MCF 10A (cell line): ENCODE measurements around the gene EDN3. TPM values are rescaled to one million over a fixed set of nuclear protein-coding genes. Genes with fewer than 3 reads are reported as not detected.

Experiments
- BruUV-seq: library from RNA; stranded (reverse); fragments of 400-500 nt; replicated peaks from 2 replicates; lab custom pipeline; 2021; lab: Mats Ljungman, UMichigan
- CTCF ChIA-PET: fragments of 300-600 bp; sonication (Branson Sonifier 250); formaldehyde crosslinking; extraction: SDS; loops from one replicate; lab custom pipeline; 2021; ENCODE audit warnings: antibody characterized with exemption, inconsistent platforms; lab: Yijun Ruan, JAX
- POLR2A ChIA-PET: fragments of 300-600, 350-650 bp; sonication (Branson Sonifier 250); formaldehyde crosslinking; extraction: SDS; loops from one replicate; lab custom pipeline; 2020; ENCODE audit warnings: antibody characterized with exemption, inconsistent platforms; lab: Yijun Ruan, JAX
- DNase-seq: peaks from one replicate; pipeline ENCODE4 v3.0.0-alpha.2; 2018; ENCODE audit not compliant: unreplicated experiment
- H3K27ac Mint-ChIP-seq: one replicate; pipeline ENCODE4 v1.8.0; 2022; ENCODE audit warnings: mild to moderate bottlenecking, low read depth, mixed read lengths; ENCODE audit not compliant: unreplicated experiment
- H3K27me3 Mint-ChIP-seq: one replicate; pipeline ENCODE4 v1.8.0; 2022; ENCODE audit warnings: mixed read lengths; ENCODE audit not compliant: insufficient read depth, unreplicated experiment
- H3K36me3 Mint-ChIP-seq: one replicate; pipeline ENCODE4 v1.8.0; 2022; ENCODE audit warnings: mild to moderate bottlenecking, moderate library complexity, mixed read lengths; ENCODE audit not compliant: insufficient read depth, unreplicated experiment
- H3K4me1 Mint-ChIP-seq: one replicate; pipeline ENCODE4 v1.8.0; 2022; ENCODE audit warnings: mixed read lengths; ENCODE audit not compliant: insufficient read depth, unreplicated experiment
- H3K4me3 Mint-ChIP-seq: one replicate; pipeline ENCODE4 v1.8.0; 2022; ENCODE audit warnings: mild to moderate bottlenecking, moderate library complexity, mixed read lengths; ENCODE audit not compliant: unreplicated experiment
- H3K9me3 Mint-ChIP-seq: one replicate; pipeline ENCODE4 v1.8.0; 2022; ENCODE audit warnings: mixed read lengths; ENCODE audit not compliant: unreplicated experiment
- intact Hi-C: fragments of 100-400 bp; cut with micrococcal nuclease; formaldehyde crosslinking; loops from 2 replicates; pipeline ENCODE4 v1.14.1; 2022
- total RNA-seq: library from RNA; stranded (reverse); gene quantifications from 2 replicates; pipeline ENCODE4 v1.2.3, GENCODE V29; 2022
- TF ChIP-seq, protein P1 (sequence below): fragments of 200-600 bp; IDR thresholded peaks from one replicate; pipeline ENCODE4 v1.8.0; 2022; ENCODE audit warnings: antibody characterized with exemption, mild to moderate bottlenecking; ENCODE audit not compliant: unreplicated experiment

The EDN3 gene
- total RNA-seq, 1 experiment from 2014 or later, result not detected

GRCh38 chr20:59295531-59295930, 4.9 kb upstream of the EDN3 start:
- ChIA-PET POLR2A (no interaction called here), CTCF (interaction anchor here (0.6 kb wide), 2 partner anchors 42 to 59 kb away, joined by 3 read pairs; no protein-coding TSS in a partner anchor)
- no peaks in the 10 kb centered on the region for H3K9me3 Mint-ChIP-seq
- H3K27ac Mint-ChIP-seq, result no peak overlapping the region
- TF ChIP-seq, protein P1, sequence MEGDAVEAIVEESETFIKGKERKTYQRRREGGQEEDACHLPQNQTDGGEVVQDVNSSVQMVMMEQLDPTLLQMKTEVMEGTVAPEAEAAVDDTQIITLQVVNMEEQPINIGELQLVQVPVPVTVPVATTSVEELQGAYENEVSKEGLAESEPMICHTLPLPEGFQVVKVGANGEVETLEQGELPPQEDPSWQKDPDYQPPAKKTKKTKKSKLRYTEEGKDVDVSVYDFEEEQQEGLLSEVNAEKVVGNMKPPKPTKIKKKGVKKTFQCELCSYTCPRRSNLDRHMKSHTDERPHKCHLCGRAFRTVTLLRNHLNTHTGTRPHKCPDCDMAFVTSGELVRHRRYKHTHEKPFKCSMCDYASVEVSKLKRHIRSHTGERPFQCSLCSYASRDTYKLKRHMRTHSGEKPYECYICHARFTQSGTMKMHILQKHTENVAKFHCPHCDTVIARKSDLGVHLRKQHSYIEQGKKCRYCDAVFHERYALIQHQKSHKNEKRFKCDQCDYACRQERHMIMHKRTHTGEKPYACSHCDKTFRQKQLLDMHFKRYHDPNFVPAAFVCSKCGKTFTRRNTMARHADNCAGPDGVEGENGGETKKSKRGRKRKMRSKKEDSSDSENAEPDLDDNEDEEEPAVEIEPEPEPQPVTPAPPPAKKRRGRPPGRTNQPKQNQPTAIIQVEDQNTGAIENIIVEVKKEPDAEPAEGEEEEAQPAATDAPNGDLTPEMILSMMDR, result no peak
- no peaks in the 10 kb centered on the region for H3K36me3 Mint-ChIP-seq
- DNase-seq, result no peak
- H3K4me3 Mint-ChIP-seq, result no peak overlapping the region
- intact Hi-C loops, result no loop called here
- peaks cover 68% of the 10 kb centered on the region for H3K27me3 Mint-ChIP-seq
- no TSS peak for BruUV-seq
- no peaks in the 10 kb centered on the region for H3K4me1 Mint-ChIP-seq

DNA sequence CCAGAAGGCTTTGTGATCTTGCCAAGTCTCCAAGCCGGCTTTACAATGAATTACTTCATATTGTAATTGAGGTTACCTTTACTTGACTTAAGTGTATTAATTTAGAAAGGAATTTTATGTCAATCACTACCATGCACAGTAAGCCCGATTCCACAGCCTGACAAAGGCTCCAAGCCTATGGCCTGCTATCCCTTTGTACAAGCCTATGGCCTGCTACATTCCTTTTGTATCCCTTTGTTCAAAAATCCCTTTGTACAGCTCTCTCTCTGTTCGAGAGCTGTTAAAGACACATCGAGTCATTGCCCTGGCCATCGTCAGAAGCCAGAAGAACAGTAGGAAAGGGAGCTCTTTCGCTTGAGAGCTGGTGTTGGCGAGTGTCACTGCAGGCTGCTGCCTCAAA, 2.7 kb upstream of the EDN3 start:
- BruUV-seq, result no TSS peak
- H3K4me1 Mint-ChIP-seq, result no peaks in the 10 kb centered on the region
- H3K27me3 Mint-ChIP-seq, result peaks cover 71% of the 10 kb centered on the region
- ChIA-PET POLR2A (no interaction called here), CTCF (interaction anchor here (0.8 kb wide), 1 partner anchor 107 kb away, joined by 3 read pairs; no protein-coding TSS in a partner anchor)
- H3K36me3 Mint-ChIP-seq, result no peaks in the 10 kb centered on the region
- no peak overlapping the region for H3K4me3 Mint-ChIP-seq
- DNase-seq, result no peak
- H3K9me3 Mint-ChIP-seq, result no peaks in the 10 kb centered on the region
- no peak overlapping the region for H3K27ac Mint-ChIP-seq
- TF ChIP-seq, protein P1, result no peak
- intact Hi-C loops, result no loop called here

DNA sequence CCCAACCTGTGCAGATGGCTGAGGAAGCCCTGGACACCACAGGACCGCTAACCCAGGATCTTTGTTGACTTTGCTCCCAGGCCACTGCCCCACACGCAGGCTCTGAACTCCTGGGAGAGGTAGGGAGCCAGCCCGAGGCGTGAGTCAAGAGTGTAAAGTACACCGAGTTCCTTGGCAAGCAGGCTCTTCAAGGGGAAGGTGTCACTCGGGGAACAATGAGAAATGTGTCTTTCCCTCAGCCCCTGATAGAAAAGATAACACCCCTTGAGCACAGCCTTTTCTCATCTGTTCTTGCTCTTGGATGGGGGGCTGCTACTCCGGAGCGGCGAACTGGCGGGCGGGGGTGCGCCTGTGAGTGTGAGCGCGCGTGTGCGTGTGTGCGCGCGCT, 472 bp upstream of the EDN3 start:
- Mint-ChIP-seq H3K36me3 (no peaks in the 10 kb centered on the region), H3K27me3 (peaks cover 71% of the 10 kb centered on the region), H3K4me3 (no peak overlapping the region), H3K4me1 (no peaks in the 10 kb centered on the region), H3K9me3 (no peaks in the 10 kb centered on the region), H3K27ac (no peak overlapping the region)
- BruUV-seq, result no TSS peak
- TF ChIP-seq, protein P1, result no peak
- intact Hi-C loops, result no loop called here
- CTCF ChIA-PET, result interaction anchor here (0.7 to 1.0 kb wide), 2 partner anchors 213 to 215 kb away, joined by 3 to 5 read pairs; no protein-coding TSS in a partner anchor
- POLR2A ChIA-PET, result no interaction called here
- no peak for DNase-seq

DNA sequence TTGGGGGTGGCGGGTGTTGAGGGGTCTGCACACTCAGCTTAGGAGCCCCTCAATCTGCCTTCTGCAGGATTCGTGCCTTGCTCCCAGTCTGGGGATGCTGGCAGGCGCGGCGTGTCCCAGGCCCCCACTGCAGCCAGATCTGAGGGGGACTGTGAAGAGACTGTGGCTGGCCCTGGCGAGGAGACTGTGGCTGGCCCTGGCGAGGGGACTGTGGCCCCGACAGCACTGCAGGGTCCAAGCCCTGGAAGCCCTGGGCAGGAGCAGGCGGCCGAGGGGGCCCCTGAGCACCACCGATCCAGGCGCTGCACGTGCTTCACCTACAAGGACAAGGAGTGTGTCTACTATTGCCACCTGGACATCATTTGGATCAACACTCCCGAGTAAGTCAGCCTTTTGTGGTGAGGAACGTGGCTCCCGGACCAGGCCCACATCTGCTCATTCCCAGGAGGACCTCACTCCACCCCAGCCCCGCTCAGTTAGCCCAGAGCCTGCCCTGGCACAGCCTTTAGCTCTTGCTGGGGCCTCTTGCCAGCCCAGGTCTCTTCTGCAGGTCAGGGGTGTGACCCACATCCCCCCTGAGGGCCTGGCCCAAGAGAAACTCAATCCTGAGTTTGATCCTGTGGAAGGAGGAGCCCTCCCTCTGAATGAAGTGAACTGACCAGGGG, 1.1 kb downstream of the EDN3 start:
- no peak for DNase-seq
- Mint-ChIP-seq H3K27me3 (peaks cover 70% of the 10 kb centered on the region), H3K4me3 (no peak overlapping the region), H3K4me1 (no peaks in the 10 kb centered on the region), H3K27ac (no peak overlapping the region), H3K9me3 (no peaks in the 10 kb centered on the region), H3K36me3 (no peaks in the 10 kb centered on the region)
- intact Hi-C loops, result no loop called here
- TF ChIP-seq, protein P1, result no peak
- no TSS peak for BruUV-seq
- ChIA-PET POLR2A (no interaction called here), CTCF (interaction anchor here (0.6 kb wide), 1 partner anchor 244 kb away, joined by 3 read pairs; no protein-coding TSS in a partner anchor)
